GM21619 (cell line): Measurements from ENCODE around the gene HAPSTR1.
"Not testable (repeated sequence)": the region's sequence is repeated elsewhere in the genome, so short reads cannot be mapped to it uniquely, and the experiment has no call there.

Experiments used
- ATAC-seq: cut with Tn5 transposase; IDR thresholded peaks from one replicate; pipeline ENCODE4 v1.9.1; 2021; ENCODE audit not compliant: unreplicated experiment

The HAPSTR1 gene

DNA sequence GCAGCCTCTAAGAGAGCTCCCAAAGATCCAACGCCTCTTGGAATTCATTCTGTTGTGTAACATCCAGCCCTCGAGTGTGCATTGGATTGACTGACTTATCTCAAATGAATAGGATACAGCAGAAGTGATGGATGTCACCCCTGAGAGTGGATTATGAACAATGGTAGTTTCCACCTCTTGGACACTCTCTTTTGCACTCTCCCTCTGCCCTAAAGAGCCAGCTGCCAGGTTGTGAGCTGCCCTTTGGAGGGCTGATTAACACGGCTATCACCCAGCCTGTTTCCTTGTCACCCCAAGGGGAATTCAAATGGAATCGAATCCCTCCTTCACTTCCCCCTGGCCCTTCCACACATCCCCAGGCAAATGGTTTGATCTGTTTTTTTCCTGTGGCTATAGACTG is 21.2 kb upstream of the HAPSTR1 start:
- ATAC-seq, result no peak

DNA sequence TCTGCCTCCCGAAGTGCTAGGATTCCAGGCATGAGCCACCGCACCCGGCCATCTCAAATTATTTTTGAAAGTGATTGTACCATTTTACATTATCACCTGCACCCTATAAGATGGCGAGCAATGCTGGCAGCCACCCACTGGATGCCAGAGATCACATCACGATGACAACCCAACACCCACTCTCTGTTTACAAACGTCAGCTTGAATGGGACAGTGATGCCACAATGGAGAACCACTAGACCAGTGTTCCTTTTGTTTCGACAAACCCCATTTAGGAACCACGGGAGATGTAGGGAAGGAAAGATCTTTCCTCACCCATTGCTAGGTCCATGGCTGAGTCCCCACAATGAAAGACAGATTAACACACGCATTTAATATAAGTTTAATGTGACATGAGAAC is 20.1 kb upstream of the HAPSTR1 start:
- no peak for ATAC-seq

DNA sequence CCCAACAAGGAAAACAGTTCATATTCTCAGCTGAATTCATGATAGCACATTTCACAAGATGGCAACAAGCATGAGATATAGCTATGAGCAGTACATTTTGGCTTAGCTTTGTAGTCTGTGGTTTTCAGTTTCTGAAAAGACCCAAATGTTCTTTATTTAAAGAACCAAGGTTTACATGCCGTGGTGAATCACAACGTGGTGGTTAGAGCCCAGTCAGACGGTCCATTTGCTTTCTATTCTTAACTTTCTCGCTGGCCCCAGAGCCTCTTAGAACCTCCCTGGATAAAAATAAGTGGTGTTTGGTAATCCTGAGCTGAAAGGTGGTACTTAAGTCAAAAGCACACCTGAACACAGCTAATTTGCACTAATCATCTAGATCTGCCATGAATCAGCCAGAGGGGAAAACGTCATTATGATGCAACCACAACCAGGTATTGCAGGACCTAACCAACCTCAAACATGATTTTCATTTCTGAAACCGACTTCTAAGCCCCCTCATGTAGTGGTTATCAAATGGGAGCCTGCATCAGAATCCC is 18.6 kb upstream of the HAPSTR1 start:
- peak; percentile 55 for ATAC-seq

DNA sequence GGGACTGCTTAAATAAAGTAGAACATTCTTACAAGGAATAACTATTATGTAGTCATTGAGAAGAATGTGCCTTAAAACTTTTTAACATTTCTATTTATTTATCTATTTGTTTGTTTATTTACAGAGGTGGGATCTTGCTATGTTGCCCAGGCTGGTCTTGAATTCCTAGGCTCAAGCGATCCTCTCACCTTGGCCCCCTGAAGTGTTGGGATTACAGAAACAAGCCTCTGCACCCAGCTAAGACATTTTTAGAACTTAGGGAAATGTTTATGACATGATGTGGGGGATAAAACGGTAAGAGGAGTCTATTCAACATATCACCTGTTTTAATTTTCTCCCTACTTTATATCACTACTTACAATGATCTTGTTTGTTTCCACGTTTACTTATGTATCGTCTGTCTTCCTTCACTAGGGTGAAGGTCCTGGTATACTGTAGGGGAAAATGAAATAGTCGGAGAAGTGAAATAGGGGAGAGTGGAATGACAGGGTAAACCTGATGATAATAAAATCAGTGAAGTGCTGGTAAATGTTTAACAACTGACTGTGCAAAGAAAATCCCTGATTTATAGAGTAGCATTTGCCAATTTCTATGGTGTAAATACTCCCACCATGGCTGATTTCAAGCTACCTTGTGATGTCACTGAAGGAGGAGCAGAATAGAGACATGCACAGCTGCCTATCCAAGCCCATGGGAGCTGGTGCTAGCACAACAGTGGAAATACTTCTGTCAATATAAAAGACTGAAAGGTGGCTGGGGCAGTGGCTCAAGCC is 16.0 kb upstream of the HAPSTR1 start:
- ATAC-seq, result no peak

DNA sequence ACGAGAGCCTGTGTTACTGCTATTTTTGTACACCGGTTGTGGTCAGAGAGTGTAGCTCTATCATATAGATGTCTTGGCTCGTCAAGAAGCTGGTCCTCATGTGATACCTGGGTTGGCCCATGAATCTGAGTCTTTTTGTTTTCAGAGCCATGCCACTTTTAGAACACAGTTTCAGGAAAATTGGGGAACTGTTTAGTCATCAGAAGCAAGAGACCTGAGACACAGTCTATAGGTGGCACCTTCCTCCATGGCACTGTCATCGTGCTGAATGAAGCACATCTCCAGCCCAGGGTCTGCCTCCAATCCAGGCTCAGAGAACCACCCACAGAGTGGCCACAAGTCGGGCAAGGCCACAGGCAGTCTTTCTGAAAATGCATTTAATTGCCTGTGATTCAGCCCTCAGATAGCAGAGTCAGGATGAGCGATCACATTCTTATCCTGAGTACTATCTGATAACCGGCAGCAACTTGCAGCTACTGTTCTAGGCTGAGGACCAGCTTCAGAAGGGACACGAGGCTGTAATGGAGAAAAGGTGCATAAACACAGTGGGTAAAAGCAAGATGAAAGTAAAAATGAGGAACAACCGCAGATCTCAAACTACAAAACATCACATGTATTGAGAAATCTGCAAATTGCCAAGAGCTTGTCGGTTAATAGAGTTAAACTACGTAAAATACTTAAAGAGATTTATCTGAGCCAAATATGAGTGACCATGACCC is 14.2 kb upstream of the HAPSTR1 start:
- no peak for ATAC-seq

DNA sequence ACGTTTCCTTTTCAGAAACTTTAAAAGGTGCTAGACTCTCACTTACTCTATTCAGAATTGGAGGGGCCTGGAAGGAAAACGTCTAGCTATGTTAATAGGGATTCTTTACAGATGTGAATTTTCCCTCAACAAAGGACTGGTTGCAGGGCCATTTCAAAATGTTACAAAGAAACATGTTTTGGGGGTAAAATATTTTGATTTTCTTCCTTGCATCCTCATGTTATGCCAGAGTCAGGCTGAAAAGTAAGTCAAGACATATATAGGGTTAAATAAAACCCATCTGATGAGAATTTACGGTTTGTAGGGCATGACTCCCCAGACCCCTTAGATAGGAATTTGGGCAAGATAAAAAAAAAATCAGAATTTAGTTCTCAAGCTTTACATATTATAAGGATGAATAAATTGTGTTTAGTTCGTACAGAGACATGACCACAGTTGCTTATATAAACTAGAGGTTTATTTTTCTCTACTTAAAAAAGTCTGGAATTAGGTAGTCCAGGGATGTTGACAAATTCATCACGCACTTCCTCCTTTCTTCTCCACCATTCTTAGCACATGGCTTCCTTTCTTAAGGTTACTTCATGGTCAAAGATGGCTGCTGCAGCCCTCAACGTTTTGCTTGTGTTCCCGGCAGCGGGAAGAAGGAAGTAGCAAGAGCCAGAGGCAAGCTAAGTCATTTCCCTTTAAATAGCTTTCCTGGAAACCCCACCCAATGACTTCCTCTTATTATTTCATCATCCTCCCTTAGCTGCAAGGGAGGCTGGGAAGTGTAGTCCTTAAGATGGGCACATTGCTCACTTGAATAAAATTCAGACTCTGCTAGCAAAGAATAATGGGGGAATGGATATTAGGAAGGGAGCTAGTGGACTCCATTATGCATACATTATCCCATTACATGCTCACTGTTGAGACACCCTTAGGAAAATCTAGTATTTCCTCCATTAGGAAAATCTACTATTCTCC is 12.7 kb upstream of the HAPSTR1 start:
- peak; percentile 73 for ATAC-seq

DNA sequence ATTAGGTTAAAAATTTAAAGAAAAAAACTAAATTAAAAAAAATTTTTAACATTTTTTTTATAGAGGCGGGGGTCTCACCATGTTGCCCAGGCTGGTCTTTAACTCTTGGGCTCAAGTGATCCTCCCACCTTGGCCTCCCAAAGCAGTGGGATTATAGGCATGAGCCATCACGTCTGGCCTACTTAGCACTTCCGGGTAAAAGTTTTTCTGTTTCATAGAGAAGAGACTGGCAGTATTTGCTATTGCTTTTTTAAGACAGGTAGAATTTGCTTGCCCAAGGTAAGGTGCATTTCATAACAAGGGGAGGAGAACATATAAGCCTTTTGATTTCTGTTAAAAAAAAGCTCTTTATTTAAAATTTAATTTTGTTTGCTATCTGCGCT is 12.0 kb upstream of the HAPSTR1 start:
- ATAC-seq, result no peak

DNA sequence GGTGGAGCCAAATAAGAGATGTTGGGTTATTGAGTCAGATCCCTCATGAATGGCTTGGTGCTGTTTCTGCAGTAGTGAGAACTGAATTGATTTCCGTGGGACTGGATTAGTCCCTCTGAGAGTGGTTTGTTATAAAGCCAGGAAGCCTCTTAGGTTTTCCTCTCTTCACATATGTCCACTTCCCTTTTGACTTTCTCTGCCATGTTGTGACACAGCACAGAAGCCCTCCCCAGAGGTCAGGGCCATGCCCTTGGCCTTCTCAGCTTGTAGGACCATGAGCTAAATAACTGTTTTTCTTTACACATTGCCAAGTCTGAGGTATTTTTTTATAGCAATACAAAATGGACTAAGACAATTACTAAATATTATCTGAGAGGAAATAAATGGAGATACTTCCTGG is 10.3 kb upstream of the HAPSTR1 start:
- no peak for ATAC-seq

DNA sequence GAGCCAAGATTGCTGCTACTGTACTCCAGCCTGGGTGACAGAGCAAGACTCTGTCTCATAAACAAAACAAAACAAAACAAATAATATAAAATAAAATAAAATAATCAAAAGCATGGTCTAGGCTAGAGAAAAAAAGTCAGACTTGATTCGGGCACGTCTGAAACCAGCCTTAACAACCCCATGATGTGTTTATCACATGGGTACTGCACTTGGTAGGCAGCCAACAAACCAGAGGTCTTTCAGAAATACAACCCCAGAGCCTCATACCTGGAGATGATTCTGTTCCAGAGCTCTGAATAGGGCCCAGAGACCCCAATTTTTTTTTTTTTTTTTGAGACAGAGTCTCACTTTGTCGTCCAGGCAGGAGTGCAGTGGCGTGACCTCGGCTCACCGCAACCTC is 9.6 kb upstream of the HAPSTR1 start:
- ATAC-seq, result no peak

DNA sequence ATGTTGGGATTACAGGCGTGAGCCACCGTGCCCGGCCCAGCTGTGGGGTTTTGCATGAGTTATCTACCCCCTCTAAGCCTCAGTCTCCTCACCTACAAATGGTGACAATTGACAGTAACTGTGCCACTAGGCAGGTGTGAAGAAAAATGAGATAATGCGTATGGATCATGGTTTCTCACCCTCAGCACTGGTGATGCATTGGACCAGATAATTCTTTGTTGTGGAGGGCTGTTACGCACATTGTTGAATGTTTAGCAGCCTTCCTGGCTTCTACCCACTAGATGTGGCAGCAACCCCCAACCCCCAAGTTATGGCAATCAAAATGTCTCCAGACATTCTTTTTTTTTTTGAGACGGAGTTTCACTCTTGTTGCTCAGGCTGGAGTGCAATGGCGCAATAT is 9.0 kb upstream of the HAPSTR1 start:
- no peak for ATAC-seq

DNA sequence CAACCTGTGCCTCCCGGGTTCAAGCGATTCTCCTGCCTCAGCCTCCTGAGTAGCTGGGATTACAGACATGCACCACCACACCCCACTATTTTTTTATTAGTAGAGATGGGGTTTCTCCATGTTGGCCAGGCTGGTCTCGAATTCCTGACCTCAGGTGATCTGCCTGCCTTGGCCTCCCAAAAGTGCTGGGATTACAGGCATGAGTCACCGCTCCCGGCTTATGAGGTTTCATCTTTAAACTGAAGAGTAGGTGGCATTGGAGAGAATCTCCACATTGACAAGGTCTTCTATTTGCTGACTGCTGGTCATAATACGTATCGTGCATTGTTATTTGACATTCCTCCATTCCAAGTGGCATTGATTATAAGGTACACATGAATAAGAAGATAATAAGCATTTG is 3.7 kb upstream of the HAPSTR1 start:
- not testable (repeated sequence) for ATAC-seq

DNA sequence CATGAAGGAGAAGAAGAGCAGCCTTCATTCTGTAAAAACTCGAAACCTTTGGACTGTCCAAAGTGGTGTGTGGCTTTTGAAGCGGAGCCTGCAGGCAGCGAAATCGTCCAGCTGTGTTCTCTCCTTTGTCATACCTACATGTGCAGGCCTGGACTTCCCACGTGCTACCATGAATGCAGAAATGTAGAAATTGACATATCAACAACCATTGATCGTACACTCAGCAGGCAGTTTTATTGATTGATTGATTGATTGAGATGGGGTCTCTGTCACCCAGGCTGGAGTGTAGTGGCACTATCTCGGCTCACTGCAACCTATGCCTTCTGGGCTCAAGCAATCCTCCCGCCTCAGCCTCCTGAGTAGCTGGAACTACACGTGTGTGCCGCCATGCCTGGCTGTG is 2.6 kb upstream of the HAPSTR1 start:
- no peak for ATAC-seq

DNA sequence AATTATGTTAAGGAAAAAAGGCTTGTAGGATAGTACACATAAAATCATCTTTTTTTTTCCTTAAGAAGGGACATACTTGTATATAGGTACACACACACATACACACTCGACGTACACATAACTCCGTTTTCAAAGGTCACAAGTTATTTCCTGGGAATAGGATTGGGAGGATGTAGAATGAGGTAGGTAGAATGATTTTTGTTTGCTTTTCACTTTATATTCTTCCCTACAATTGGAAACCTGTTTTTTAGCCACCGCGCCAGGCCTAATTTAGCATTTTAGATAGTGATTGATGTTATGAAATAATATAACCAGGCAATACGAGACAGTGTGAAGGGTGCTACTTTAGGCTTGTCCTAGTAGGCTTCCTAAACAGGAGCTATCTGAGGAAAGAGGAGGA is 1.8 kb upstream of the HAPSTR1 start:
- no peak for ATAC-seq

DNA sequence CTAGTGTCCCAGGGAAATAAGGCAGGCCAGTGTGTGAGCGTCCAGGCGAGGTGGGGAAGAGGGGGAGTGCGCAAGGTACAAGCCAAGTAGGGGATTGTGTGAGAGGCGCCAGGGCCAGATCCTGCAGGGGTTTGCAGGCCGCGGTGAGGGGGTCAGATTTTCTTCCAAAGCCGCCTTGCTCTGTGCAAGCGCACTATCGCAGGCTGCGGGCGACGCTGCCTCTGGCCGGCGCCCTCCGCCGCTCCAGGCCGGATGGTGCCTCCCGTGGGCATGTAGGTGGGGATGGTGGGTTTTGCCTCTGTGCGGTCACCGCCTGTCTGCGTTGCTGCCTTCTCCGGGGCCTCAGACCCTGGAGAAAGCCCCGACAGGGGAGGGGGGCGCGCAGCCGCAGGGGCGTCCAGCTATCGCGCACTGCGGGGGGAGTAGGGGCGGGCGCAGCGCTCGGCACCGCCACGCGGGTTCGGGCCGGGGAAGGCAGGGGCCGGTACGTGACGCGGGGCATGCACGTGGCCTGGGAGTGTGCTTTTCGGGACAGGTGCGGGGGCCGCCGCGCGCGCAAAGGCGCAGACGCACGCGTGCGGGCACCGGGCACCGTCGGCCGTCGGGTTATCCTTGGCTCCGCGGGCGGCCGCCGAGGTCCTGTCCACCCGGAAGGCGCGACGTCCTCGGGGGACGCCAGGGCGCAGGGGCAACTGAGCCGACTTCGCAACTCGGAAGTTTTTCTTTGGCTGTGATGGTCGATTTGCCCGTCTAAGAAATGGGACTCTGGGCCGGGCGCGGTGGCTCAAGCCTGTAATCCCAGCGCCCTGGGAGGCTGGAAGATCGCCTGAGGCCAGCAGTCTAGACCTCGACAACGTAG is 1.1 kb upstream of the HAPSTR1 start:
- no peak for ATAC-seq

DNA sequence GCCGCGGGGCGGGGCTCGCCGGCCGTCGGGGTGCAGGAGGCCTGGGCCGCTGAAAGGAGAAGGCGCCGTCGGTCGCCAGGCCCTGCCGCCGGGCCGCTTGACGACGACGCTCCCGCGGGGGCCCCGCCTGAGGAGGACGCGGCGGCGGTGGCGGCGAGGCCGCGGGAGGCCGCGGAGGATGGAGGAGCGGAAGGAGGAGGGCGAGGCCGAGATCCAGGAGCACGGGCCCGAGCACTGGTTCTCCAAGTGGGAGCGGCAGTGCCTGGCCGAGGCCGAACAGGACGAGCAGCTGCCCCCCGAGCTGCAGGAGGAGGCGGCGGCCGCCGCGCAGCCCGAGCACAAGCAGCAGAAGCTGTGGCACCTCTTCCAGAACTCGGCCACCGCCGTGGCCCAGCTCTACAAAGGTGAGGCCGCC is 430 bp downstream of the HAPSTR1 start:
- ATAC-seq, result peak; percentile 13

DNA sequence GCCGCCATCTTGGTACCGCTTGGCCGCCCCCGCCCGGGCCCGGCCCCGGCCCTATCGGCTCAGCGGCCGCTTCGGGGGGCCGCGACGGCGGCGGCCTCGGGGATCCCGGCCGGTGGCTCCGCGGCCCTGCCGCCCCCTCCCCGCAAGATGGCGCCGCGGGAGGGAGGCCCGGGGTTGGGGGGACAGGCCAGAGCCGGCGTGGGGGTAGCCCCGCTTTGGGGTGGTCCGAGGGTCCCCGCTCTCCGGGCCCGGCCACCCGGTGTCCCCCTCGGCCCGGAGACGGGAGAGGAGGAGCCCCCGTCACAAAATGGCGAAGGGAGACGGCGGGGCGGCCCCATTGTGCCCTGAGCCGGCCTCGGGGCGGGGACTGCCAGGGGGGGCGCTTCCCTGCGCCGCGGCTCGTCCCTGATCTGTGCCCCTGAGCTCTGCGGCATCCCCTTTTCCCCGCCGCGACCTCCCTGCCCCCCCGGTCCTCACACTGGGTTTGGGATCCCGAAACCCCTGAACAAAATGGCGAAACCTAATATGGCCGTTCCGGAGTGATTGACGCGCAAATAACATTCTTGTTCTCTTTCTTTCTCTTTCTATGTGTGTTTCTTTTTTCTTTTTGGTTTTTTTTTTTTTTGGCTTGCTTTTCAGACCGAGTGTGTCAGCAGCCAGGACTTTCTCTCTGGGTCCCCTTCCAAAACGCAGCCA is 986 bp downstream of the HAPSTR1 start:
- ATAC-seq, result peak; percentile 4

DNA sequence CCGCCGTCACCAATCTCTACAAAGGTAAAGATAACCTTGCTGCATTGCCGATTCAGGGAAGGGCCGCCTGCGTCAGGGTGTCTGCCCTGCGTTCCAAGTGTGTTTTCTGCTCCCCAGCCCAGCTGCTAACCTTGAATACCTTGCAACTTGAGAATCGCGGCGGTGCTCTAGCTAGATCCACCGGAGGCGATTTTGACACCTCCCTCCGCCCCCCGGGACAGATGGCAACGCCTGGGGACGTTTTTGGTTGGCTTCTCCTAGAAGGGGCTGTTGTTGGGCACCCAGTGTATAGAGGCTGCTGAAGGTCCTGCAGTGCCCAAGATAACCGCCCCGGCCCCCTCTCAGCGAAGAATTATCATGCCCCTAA is 1.5 kb downstream of the HAPSTR1 start:
- ATAC-seq, result no peak

DNA sequence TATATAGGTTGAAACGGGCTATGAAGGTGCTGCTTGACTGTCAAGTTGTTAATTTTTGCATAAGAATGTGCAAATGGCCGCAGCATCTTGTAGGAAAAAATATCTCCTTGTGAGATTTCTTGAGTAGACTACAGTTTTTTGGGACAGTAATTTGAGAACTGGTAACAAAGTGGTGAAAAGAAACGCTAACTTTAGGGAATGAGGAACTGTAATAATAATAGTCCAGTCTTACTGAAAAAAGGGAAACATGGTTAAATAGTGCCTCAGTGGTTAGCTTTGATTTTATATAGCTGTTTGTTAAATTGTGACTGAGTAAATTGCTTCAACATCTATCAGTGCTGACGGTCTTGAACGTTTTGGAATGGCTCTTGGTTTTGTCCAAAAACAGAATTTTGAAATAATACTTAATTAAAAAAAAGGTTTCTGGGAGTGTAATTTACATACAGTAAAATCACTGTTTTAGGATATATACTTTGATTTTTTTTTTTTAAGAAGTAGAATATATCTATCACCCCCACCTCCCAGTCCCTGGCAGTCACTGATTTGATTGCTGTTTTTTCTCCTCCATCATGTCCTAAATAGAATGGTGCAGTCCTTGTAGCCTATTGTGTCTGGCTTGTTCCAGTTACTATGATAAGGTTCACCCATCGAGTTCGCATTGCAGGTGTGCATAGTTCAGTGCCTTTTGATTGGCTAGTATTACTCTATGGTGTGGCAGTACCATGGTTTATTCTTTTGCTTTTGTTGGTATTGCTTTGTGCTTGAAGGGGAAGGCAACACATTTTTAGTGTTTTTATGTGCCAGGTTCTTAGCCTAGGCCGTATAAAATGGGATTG is 2.8 kb downstream of the HAPSTR1 start:
- no peak for ATAC-seq

DNA sequence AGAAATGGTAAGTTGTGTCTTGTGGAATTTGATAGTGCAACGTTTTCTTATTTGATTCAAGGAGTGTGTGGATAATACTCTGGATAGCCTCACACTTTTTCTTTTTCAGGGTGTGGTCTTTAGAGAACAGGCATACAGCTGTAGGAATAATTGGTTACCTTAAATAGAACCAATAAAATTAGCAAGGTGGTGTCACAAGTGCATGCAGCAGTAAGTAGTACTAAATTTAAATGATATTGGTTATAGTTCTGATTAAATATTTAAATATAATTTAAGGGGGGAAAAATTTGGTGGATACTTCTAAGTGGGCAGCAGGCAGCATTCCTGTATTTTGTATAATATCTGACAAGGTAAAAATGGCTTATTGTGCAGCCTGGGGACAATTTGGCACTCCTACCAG is 3.7 kb downstream of the HAPSTR1 start:
- ATAC-seq, result no peak
